ENCODE results near the gene EGFL7. TPM values are rescaled to one million over a fixed set of nuclear protein-coding genes. Genes with fewer than 3 reads are reported as not detected.
A peak's percentile ranks its signal among the peaks of the same experiment; 100 is the strongest.

Gene EGFL7
- polyA plus RNA-seq, 3 donors, result 1.3 to 2.8 (median 2.2) TPM

DNA sequence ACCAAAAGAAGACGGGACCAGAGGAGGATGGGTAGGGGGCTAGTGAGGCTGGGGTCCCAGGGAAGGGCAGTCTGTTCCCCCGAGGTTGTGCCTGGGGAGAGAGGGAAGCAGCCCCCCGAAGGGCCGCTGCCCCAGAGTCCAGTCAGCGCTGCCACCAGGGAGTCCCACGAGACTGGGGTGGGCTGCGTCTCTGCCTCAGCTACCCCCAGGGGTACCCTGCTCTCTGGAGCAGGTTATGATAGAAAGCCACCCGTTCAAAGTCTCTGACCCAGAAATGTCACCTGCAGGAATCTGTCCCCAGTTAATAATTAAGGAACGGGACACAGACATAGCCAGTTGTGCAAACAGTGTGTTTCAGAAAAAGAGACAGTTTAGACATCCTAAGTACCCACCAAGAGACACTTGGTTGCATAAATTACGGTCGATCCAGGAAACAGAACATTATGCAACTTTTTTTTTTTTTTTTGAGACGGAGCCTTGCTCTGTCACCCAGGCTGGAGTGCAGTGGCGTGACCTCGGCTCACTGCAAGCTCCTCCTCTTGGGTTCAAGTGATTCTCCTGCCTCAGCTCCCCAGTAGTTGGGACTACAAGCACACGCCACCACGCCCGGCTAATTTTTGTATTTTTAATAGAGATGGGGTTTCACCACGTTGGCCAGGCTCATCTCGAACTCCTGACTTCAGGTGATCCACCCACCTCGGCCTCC lies 35.3 kb downstream of the EGFL7 start:
- DNase-seq, result peak; percentile 76 to 90 (median 82)
- 33% methylated on average over 12 of the region's 20 CpGs for WGBS (ENCODE audit: insufficient coverage)
- Mint-ChIP-seq H3K9me3 (peaks cover 0 to 6% (median 0%) of the 10 kb centered on the region in 7 donors), H3K27me3 (ENCODE audit: low read depth in 3 of 3) (peaks cover 10 to 33% (median 20%) of the 10 kb centered on the region in 3 donors), H3K27ac (peak overlapping the region; percentile 91 to 95 (median 93)), H3K36me3 (peaks cover 0 to 2% of the 10 kb centered on the region in 2 donors), H3K4me1 (peaks cover 62% of the 10 kb centered on the region), H3K4me3 (peak overlapping the region in 1 of 2 donors; percentile 72)
- intact Hi-C loops (cut with micrococcal nuclease), result loop anchor here in 1 of 2 donors (5.0 kb wide), 1 partner anchor 51 kb away; no protein-coding TSS in a partner anchor
- Histone ChIP-seq H3K9ac (ENCODE audit: insufficient read depth, low read length, poor library complexity, severe bottlenecking) (peak overlapping the region; percentile 55), H3K36me3 (replicated peaks in 1 of 2; ENCODE audit: control insufficient read depth in 1 of 2, insufficient read depth in 2 of 2, low read length in 2 of 2) (no peaks in the 10 kb centered on the region), H3K27me3 (ENCODE audit: control insufficient read depth in 2 of 2, insufficient read depth in 2 of 2, low read length in 2 of 2) (peaks cover 2 to 12% of the 10 kb centered on the region in 2 donors), H3K4me3 (replicated peaks in 1 of 3; ENCODE audit: low read depth in 2 of 3, low read length in 3 of 3) (peak overlapping the region in 1 of 3 experiments; percentile 40), H3K79me2 (ENCODE audit: insufficient read depth, low read length) (no peaks in the 10 kb centered on the region), H2AFZ (ENCODE audit: insufficient read depth, low read depth, low read length, poor library complexity, severe bottlenecking) (no peak overlapping the region), H3K27ac (ENCODE audit: low read depth in 1 of 2, low read length in 2 of 2) (peak overlapping the region; percentile 77 to 89), H4K20me1 (ENCODE audit: insufficient read depth, low read length) (no peaks in the 10 kb centered on the region), H3K9me3 (replicated peaks in 1 of 2; ENCODE audit: control insufficient read depth in 1 of 2, insufficient read depth in 1 of 2, low read length in 2 of 2) (no peaks in the 10 kb centered on the region), H3K4me2 (replicated peaks; ENCODE audit: extremely low read depth, low read length, poor library complexity, severe bottlenecking) (peak overlapping the region; percentile 60), H3K4me1 (ENCODE audit: control insufficient read depth in 1 of 2, insufficient read depth in 2 of 2, low read length in 2 of 2) (peaks cover 74 to 80% of the 10 kb centered on the region in 2 donors)
- TF ChIP-seq CTCF (IDR thresholded peaks at IDR 0.05), result no peak

DNA sequence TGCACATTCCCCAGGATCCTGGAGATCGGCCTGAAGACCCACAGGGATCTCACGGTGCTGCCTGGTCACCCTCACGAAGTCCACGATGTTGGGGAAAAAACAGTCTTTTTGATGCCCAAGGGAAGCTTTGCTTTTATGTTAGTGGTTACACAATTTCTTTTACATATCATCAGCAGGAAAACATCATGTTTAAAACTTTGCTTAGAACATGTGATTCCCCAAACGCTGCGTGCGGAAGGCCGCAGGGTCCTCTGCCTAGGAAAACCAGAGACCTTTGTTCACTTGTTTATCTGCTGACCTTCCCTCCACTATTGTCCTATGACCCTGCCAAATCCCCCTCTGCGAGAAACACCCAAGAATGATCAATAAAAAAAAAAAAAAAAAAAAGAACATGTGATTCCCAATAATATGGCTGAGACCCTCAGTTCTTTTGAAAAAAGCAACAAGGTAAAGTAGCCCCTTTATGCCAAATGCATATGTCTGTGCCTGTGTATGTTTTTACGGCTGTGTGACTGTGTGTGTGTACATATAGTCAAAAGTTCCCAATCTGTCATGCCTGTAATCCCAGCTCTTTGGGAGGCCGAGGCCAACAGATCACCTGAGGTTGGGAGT lies 36.0 kb downstream of the EGFL7 start:
- no peak overlapping the region for H2AFZ ChIP-seq (ENCODE audit: insufficient read depth, low read depth, low read length, poor library complexity, severe bottlenecking)
- peaks cover 2 to 12% of the 10 kb centered on the region in 2 donors for H3K27me3 ChIP-seq (ENCODE audit: control insufficient read depth in 2 of 2, insufficient read depth in 2 of 2, low read length in 2 of 2)
- no peak overlapping the region for H3K9ac ChIP-seq (ENCODE audit: insufficient read depth, low read length, poor library complexity, severe bottlenecking)
- H3K4me2 ChIP-seq (replicated peaks; ENCODE audit: extremely low read depth, low read length, poor library complexity, severe bottlenecking), result peak overlapping the region; percentile 28
- peaks cover 0 to 6% (median 0%) of the 10 kb centered on the region in 7 donors for H3K9me3 Mint-ChIP-seq
- peak overlapping the region; percentile 55 to 89 for H3K27ac ChIP-seq (ENCODE audit: low read depth in 1 of 2, low read length in 2 of 2)
- H3K27ac Mint-ChIP-seq, result peak overlapping the region; percentile 91 to 95 (median 93)
- H3K4me3 Mint-ChIP-seq, result no peak overlapping the region
- no peak for TF ChIP-seq CTCF (IDR thresholded peaks at IDR 0.05)
- no peaks in the 10 kb centered on the region for H3K36me3 ChIP-seq (replicated peaks in 1 of 2; ENCODE audit: control insufficient read depth in 1 of 2, insufficient read depth in 2 of 2, low read length in 2 of 2)
- peaks cover 0 to 2% of the 10 kb centered on the region in 2 donors for H3K36me3 Mint-ChIP-seq
- peaks cover 12 to 33% (median 20%) of the 10 kb centered on the region in 3 donors for H3K27me3 Mint-ChIP-seq (ENCODE audit: low read depth in 3 of 3)
- intact Hi-C loops (cut with micrococcal nuclease), result loop anchor here in 1 of 2 donors (5.0 kb wide), 1 partner anchor 51 kb away; no protein-coding TSS in a partner anchor
- H4K20me1 ChIP-seq (ENCODE audit: insufficient read depth, low read length), result no peaks in the 10 kb centered on the region
- 100% methylated on average over 2 of the region's 11 CpGs for WGBS (ENCODE audit: insufficient coverage)
- peaks cover 64% of the 10 kb centered on the region for H3K4me1 Mint-ChIP-seq
- DNase-seq, result no peak
- H3K79me2 ChIP-seq (ENCODE audit: insufficient read depth, low read length), result no peaks in the 10 kb centered on the region
- H3K4me3 ChIP-seq (replicated peaks in 1 of 3; ENCODE audit: low read depth in 2 of 3, low read length in 3 of 3), result no peak overlapping the region
- H3K4me1 ChIP-seq (ENCODE audit: control insufficient read depth in 1 of 2, insufficient read depth in 2 of 2, low read length in 2 of 2), result peaks cover 79 to 83% of the 10 kb centered on the region in 2 donors
- H3K9me3 ChIP-seq (replicated peaks in 1 of 2; ENCODE audit: control insufficient read depth in 1 of 2, insufficient read depth in 1 of 2, low read length in 2 of 2), result no peaks in the 10 kb centered on the region
